Bronchial epithelial cell (primary cell): ENCODE data around the gene TENM3. TPM values are rescaled to one million over a fixed set of nuclear protein-coding genes. Genes with fewer than 3 reads are reported as not detected.
"Not testable (repeated sequence)": the region's sequence is repeated elsewhere in the genome, so short reads cannot be mapped to it uniquely, and the experiment has no call there.

ENCODE experiments used
- DNase-seq: peaks from one replicate; pipeline ENCODE4 v3.0.0-alpha.2; 2010; ENCODE audit warnings: low read depth
- FAIRE-seq: peaks from 2 replicates; lab custom pipeline; 2011; peaks lifted over from hg19 to GRCh38; lab: Jason Lieb, UNC
- H3K27me3 ChIP-seq: 2 replicates; pipeline ENCODE4 v1.5.1; 2011; ENCODE audit warnings: low read length; ENCODE audit not compliant: control insufficient read depth, insufficient read depth
- H3K36me3 ChIP-seq: 2 replicates; pipeline ENCODE4 v1.5.1; 2011; ENCODE audit warnings: low read length; ENCODE audit not compliant: control insufficient read depth, insufficient read depth
- H3K4me3 ChIP-seq: 2 replicates; pipeline ENCODE4 v1.5.1; 2011; ENCODE audit warnings: mild to moderate bottlenecking, low read depth, low read length, control low read depth
- total RNA-seq: library from RNA; depleted of rRNA; stranded (reverse); fragments of >200 nt; gene quantifications from 2 replicates; pipeline ENCODE4 v1.2.1, GENCODE V29; 2014
- TF ChIP-seq, protein P1 (sequence below): IDR thresholded peaks from 2 replicates; pipeline ENCODE4 v1.5.1; 2011; ENCODE audit warnings: mild to moderate bottlenecking, moderate library complexity, low read length, control low read depth, inconsistent platforms; ENCODE audit not compliant: insufficient read depth, severe bottlenecking

TENM3 gene
- total RNA-seq, 1 donor from 2014 or later = 1.3 TPM

DNA sequence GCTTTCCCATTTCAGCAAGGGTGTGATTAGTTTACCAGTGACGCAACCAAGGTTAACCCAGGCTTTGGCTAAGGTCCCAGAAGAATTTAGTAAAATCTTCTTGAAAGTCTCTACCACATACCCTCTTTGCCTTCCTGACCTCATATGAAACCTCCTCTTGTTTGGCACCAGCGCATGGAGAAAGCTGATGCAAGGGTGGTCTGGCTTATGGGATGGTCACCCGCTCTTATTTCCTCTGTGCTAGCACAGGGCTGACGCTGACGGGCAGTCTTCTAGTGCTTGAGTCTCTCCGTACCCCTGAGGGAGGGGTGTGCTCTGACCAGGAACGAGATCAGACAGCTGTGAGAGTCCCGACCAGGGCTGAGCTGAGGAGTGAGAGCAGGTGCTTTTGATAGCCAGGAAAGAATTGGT is 137.6 kb downstream of the TENM3 start:
- FAIRE-seq (no peak), DNase-seq (no peak)
- H3K27me3 ChIP-seq = no peaks in the 10 kb centered on the region
- no peak overlapping the region for H3K4me3 ChIP-seq
- TF ChIP-seq, protein P1, sequence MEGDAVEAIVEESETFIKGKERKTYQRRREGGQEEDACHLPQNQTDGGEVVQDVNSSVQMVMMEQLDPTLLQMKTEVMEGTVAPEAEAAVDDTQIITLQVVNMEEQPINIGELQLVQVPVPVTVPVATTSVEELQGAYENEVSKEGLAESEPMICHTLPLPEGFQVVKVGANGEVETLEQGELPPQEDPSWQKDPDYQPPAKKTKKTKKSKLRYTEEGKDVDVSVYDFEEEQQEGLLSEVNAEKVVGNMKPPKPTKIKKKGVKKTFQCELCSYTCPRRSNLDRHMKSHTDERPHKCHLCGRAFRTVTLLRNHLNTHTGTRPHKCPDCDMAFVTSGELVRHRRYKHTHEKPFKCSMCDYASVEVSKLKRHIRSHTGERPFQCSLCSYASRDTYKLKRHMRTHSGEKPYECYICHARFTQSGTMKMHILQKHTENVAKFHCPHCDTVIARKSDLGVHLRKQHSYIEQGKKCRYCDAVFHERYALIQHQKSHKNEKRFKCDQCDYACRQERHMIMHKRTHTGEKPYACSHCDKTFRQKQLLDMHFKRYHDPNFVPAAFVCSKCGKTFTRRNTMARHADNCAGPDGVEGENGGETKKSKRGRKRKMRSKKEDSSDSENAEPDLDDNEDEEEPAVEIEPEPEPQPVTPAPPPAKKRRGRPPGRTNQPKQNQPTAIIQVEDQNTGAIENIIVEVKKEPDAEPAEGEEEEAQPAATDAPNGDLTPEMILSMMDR = no peak
- H3K36me3 ChIP-seq = no peaks in the 10 kb centered on the region

DNA sequence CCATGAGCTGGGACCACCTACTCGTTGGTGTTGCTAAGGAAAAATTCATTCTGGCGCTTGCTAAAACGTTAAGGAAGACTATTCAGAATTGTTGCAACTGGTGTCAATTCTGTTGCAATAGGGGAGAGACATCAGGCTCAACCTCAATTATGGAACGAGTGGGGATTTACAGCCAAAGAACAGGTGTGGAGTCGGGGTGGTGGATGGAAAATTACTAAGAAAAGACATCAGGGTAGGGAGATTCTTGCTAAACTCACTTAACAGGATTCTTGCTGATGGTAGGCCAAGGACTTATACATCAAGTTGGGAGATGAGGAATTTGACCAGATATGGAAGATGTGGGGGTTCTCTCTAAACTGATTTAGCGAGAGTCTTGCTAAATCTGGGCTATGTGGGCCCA is 139.7 kb downstream of the TENM3 start:
- Histone ChIP-seq H3K27me3 (no peaks in the 10 kb centered on the region), H3K36me3 (no peaks in the 10 kb centered on the region), H3K4me3 (no peak overlapping the region)
- TF ChIP-seq, protein P1 = no peak
- DNase-seq (no peak), FAIRE-seq (no peak)

DNA sequence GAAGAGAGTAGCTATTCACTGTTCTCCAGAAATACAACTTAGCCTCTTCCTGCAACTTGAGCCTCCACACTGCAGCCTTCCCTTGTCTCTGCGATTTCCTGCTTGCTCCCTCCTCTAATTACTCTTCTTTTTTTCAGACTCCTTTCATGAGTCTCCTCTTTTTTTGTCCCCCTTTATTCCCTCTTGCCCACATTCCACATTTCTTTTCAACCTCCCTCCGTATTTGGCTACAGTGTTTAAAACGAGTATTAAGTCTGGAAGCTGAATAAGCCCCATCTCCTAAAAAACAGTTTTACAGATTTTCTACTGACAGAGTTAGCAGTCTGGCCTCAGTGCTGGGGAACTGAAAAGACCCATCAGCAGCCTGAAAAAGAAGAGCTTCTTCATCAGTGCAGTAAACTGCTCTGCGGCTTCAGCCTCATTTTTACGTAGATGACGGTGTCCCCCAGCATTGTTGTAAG is 141.5 kb downstream of the TENM3 start:
- Histone ChIP-seq H3K4me3 (no peak overlapping the region), H3K27me3 (no peaks in the 10 kb centered on the region), H3K36me3 (no peaks in the 10 kb centered on the region)
- TF ChIP-seq, protein P1 = no peak
- no peak for FAIRE-seq
- no peak for DNase-seq

DNA sequence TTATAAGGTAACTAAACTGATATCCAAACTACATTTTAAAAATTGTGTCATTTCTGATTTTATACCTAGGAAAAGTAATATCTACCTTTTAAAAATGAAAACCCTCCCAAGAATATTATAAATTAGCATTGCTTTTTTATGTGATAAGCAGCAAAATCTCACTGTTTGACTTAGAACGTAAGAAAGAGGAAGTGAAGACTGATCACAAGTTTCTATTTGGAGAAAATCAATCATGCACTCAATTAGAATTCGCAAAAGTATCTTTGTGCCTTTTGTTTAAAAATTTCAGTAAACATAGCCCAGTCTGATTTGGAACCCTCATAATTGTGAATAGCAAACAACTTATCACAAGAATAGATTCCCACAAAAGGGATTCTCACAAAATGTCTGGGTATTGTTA is 142.7 kb downstream of the TENM3 start:
- no peak for FAIRE-seq
- Histone ChIP-seq H3K36me3 (no peaks in the 10 kb centered on the region), H3K4me3 (no peak overlapping the region), H3K27me3 (no peaks in the 10 kb centered on the region)
- TF ChIP-seq, protein P1 = no peak
- no peak for DNase-seq

DNA sequence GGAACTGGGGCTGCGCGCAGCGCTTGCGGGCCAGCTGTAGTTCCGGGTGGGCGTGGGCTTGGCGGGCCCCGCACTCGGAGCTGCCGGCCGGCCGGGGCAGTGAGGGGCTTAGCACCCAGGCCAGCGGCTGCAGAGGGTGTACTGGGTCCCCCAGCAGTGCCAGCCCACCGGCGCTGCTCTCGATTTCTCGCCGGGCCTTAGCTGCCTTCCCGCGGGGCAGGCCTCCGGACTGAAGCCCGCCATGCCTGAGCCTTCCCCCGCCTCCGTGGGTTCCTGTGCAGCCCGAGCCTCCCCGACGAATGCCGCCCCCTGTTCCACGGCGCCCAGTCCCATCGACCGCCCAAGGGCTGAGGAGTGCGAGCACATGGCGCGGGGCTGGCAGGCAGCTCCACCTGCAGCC is 143.4 kb downstream of the TENM3 start:
- H3K27me3 ChIP-seq, H3K4me3 ChIP-seq, FAIRE-seq: not testable (repeated sequence)

DNA sequence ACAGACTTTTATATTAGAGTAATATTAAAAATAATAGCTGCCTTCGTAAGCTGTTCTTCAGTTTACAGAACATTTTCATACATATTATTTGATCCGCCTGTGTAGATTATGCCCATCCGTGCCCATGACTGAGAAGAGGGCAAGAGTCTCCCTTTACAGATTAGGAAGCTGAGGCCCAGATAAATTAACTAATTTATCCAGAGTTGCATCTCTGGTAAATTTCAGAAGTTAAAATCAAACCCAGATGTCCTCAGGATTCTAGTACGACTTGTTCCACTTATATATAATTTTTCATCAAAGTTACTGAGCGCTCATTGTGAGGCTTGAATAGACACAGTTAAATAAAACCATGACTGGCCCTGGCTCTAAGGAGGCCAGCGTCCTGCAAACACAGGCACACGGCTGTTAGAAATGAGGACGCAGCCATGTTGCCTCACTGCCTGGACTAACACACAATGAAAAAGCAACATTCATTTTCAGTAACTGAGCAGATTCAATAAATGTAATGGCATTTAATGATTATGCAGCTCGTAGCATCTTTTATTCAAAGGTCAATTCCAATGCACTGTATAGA is 148.0 kb downstream of the TENM3 start:
- H3K27me3 ChIP-seq = no peaks in the 10 kb centered on the region
- H3K4me3 ChIP-seq = no peak overlapping the region
- no peak for DNase-seq
- TF ChIP-seq, protein P1 = no peak
- no peak for FAIRE-seq
- no peaks in the 10 kb centered on the region for H3K36me3 ChIP-seq

More for the DNA sequence above, 143.4 kb downstream of the TENM3 start:
- not testable (repeated sequence) for H3K36me3 ChIP-seq, DNase-seq
